HUES64 (cell line): ENCODE results near the gene UBAC2.

ENCODE experiments used
- H3K27ac ChIP-seq: 2 replicates; pipeline ENCODE4 v1.7.0; 2013; ENCODE audit warnings: low read depth, low read length, inconsistent platforms
- H3K27me3 ChIP-seq: 2 replicates; pipeline ENCODE4 v1.6.1; 2013; ENCODE audit warnings: mild to moderate bottlenecking, low read length; ENCODE audit not compliant: insufficient read depth
- H3K36me3 ChIP-seq: 2 replicates; pipeline ENCODE4 v1.6.1; 2013; ENCODE audit warnings: mild to moderate bottlenecking, low read length; ENCODE audit not compliant: insufficient read depth
- H3K4me1 ChIP-seq: 2 replicates; pipeline ENCODE4 v1.6.1; 2013; ENCODE audit warnings: mild to moderate bottlenecking, low read length, moderate library complexity; ENCODE audit not compliant: insufficient read depth
- H3K4me3 ChIP-seq: 2 replicates; pipeline ENCODE4 v1.5.1; 2013; ENCODE audit warnings: mild to moderate bottlenecking, low read length, moderate library complexity
- H3K9ac ChIP-seq: 2 replicates; pipeline ENCODE4 v1.6.1; 2013; ENCODE audit warnings: mild to moderate bottlenecking, low read depth, low read length
- H3K9me3 ChIP-seq: 2 replicates; pipeline ENCODE4 v1.6.1; 2013; ENCODE audit warnings: low read depth, low read length; ENCODE audit not compliant: insufficient read depth
- WGBS: fragments of 150-250, 120-280 bp; methylation state at CpG from one replicate; pipeline ENCODE4 v1.1.7; 2013; ENCODE audit warnings: missing lambda C conversion rate; 5-methylcytosine and 5-hydroxymethylcytosine counted together

UBAC2 gene

GRCh38 chr13:99285432-99286182, 85.0 kb downstream of the UBAC2 start:
- Histone ChIP-seq H3K27me3 (no peaks in the 10 kb centered on the region), H3K9ac (no peak overlapping the region), H3K27ac (no peak overlapping the region), H3K9me3 (no peaks in the 10 kb centered on the region), H3K4me3 (no peak overlapping the region), H3K36me3 (no peaks in the 10 kb centered on the region; the same call in none of the 2 replicates), H3K4me1 (no peaks in the 10 kb centered on the region)
- 94% methylated on average over 10 of the region's 10 CpGs for WGBS

GRCh38 chr13:99287551-99287950, 86.9 kb downstream of the UBAC2 start:
- 93% methylated on average over 4 of the region's 4 CpGs for WGBS
- H3K4me3 ChIP-seq: no peak overlapping the region
- H3K9ac ChIP-seq: no peak overlapping the region
- H3K27ac ChIP-seq: no peak overlapping the region
- no peaks in the 10 kb centered on the region for H3K27me3 ChIP-seq
- H3K9me3 ChIP-seq: no peaks in the 10 kb centered on the region
- no peaks in the 10 kb centered on the region for H3K4me1 ChIP-seq
- H3K36me3 ChIP-seq: no peaks in the 10 kb centered on the region; the same call in 1 of the 2 replicates

GRCh38 chr13:99288089-99288488, 87.4 kb downstream of the UBAC2 start:
- Histone ChIP-seq H3K4me3 (no peak overlapping the region), H3K9me3 (no peaks in the 10 kb centered on the region), H3K4me1 (no peaks in the 10 kb centered on the region), H3K27me3 (no peaks in the 10 kb centered on the region), H3K36me3 (no peaks in the 10 kb centered on the region; the same call in 1 of the 2 replicates), H3K9ac (no peak overlapping the region), H3K27ac (no peak overlapping the region)
- 88% methylated on average over 2 of the region's 2 CpGs for WGBS

- Histone ChIP-seq H3K36me3 (no peaks in the 10 kb centered on the region; the same call in 1 of the 2 replicates), H3K27me3 (no peaks in the 10 kb centered on the region), H3K4me1 (no peaks in the 10 kb centered on the region), H3K9ac (no peak overlapping the region), H3K27ac (no peak overlapping the region), H3K4me3 (no peak overlapping the region), H3K9me3 (no peaks in the 10 kb centered on the region)
- 97% methylated on average over 2 of the region's 2 CpGs for WGBS
Observed at GRCh38 chr13:99289271-99289670, 88.6 kb downstream of the UBAC2 start.

- Histone ChIP-seq H3K27me3 (no peaks in the 10 kb centered on the region), H3K4me3 (no peak overlapping the region), H3K9ac (no peak overlapping the region), H3K36me3 (no peaks in the 10 kb centered on the region; the same call in 1 of the 2 replicates), H3K27ac (no peak overlapping the region), H3K4me1 (no peaks in the 10 kb centered on the region), H3K9me3 (no peaks in the 10 kb centered on the region)
- 96% methylated on average over 5 of the region's 7 CpGs for WGBS
Observed at GRCh38 chr13:99289674-99290337, 89.2 kb downstream of the UBAC2 start.

- no peak overlapping the region for H3K4me3 ChIP-seq
- H3K9ac ChIP-seq: no peak overlapping the region
- H3K27ac ChIP-seq: no peak overlapping the region
- 85% methylated on average over 3 of the region's 3 CpGs for WGBS
- H3K9me3 ChIP-seq: no peaks in the 10 kb centered on the region
- H3K36me3 ChIP-seq: no peaks in the 10 kb centered on the region; the same call in 1 of the 2 replicates
- no peaks in the 10 kb centered on the region for H3K4me1 ChIP-seq
- no peaks in the 10 kb centered on the region for H3K27me3 ChIP-seq
Observed at GRCh38 chr13:99290894-99291293, 90.2 kb downstream of the UBAC2 start.

- Histone ChIP-seq H3K27ac (no peak overlapping the region), H3K4me1 (no peaks in the 10 kb centered on the region), H3K9ac (no peak overlapping the region), H3K9me3 (no peaks in the 10 kb centered on the region), H3K4me3 (no peak overlapping the region), H3K36me3 (no peaks in the 10 kb centered on the region), H3K27me3 (no peaks in the 10 kb centered on the region)
- 97% methylated on average over 2 of the region's 2 CpGs for WGBS
Observed at GRCh38 chr13:99293178-99293577, 92.5 kb downstream of the UBAC2 start.

GRCh38 chr13:99294198-99294597, 93.5 kb downstream of the UBAC2 start:
- Histone ChIP-seq H3K27ac (no peak overlapping the region), H3K9ac (no peak overlapping the region), H3K36me3 (no peaks in the 10 kb centered on the region), H3K4me3 (no peak overlapping the region), H3K4me1 (no peaks in the 10 kb centered on the region), H3K27me3 (no peaks in the 10 kb centered on the region), H3K9me3 (no peaks in the 10 kb centered on the region)

- Histone ChIP-seq H3K36me3 (no peaks in the 10 kb centered on the region), H3K4me1 (no peaks in the 10 kb centered on the region), H3K27ac (no peak overlapping the region), H3K4me3 (no peak overlapping the region), H3K27me3 (no peaks in the 10 kb centered on the region), H3K9ac (no peak overlapping the region), H3K9me3 (no peaks in the 10 kb centered on the region)
- WGBS: 97% methylated on average over 7 of the region's 7 CpGs
Observed at GRCh38 chr13:99294958-99295357, 94.3 kb downstream of the UBAC2 start.

GRCh38 chr13:99295488-99296252, 95.0 kb downstream of the UBAC2 start:
- Histone ChIP-seq H3K36me3 (no peaks in the 10 kb centered on the region), H3K27ac (no peak overlapping the region), H3K9me3 (no peaks in the 10 kb centered on the region), H3K4me3 (no peak overlapping the region), H3K4me1 (no peaks in the 10 kb centered on the region), H3K9ac (no peak overlapping the region), H3K27me3 (no peaks in the 10 kb centered on the region)
- WGBS: 95% methylated on average over 12 of the region's 12 CpGs

GRCh38 chr13:99296398-99296797, 95.7 kb downstream of the UBAC2 start:
- no peak overlapping the region for H3K4me3 ChIP-seq
- H3K27me3 ChIP-seq: no peaks in the 10 kb centered on the region
- H3K36me3 ChIP-seq: no peaks in the 10 kb centered on the region
- H3K27ac ChIP-seq: no peak overlapping the region
- no peak overlapping the region for H3K9ac ChIP-seq
- H3K4me1 ChIP-seq: no peaks in the 10 kb centered on the region
- WGBS: over 99% methylated on average over 4 of the region's 4 CpGs
- H3K9me3 ChIP-seq: no peaks in the 10 kb centered on the region
